HL-60 (cell line): ENCODE data around the gene NAALADL2.

Source experiments
- DNase-seq, 2 experiments: peaks; one replicate each; pipeline ENCODE4 v3.0.0-alpha.2; 2010 to 2020; ENCODE audit warnings: low read depth in 1 of 2, low spot score in 1 of 2
- H3K27ac ChIP-seq: fragments of 250-450 bp; sonication (Bioruptor Pico); replicated peaks from 2 replicates; pipeline ENCODE4 v1.5.1; 2020; ENCODE audit warnings: mild to moderate bottlenecking, moderate library complexity
- H3K27me3 ChIP-seq: fragments of 250-450 bp; sonication (Bioruptor Pico); 2 replicates; pipeline ENCODE4 v1.5.1; 2021; ENCODE audit warnings: mild to moderate bottlenecking, moderate library complexity; ENCODE audit not compliant: insufficient read depth, poor library complexity, severe bottlenecking
- H3K4me3 ChIP-seq: replicated peaks from 2 replicates; pipeline ENCODE4 v1.5.1; 2011; ENCODE audit warnings: mild to moderate bottlenecking, control low read depth, low read length; ENCODE audit not compliant: insufficient read depth
- GABPA ChIP-seq: IDR thresholded peaks from 2 replicates; pipeline ENCODE4 v1.6.1; 2012; ENCODE audit warnings: low read depth
- POLR2AphosphoS5 ChIP-seq: IDR thresholded peaks from 2 replicates; pipeline ENCODE4 v1.6.1; 2012; ENCODE audit warnings: low read depth
- REST ChIP-seq: IDR thresholded peaks from 2 replicates; pipeline ENCODE4 v1.6.1; 2012; ENCODE audit warnings: low read depth; ENCODE audit not compliant: insufficient replicate concordance
- SPI1 ChIP-seq: IDR thresholded peaks from 2 replicates; pipeline ENCODE4 v1.6.1; 2012; ENCODE audit warnings: low read depth, mild to moderate bottlenecking, borderline replicate concordance
- TF ChIP-seq, protein P1 (sequence below): IDR thresholded peaks from one replicate; pipeline ENCODE4 v1.5.1; 2011; ENCODE audit warnings: low read length, control low read depth, inconsistent platforms; ENCODE audit not compliant: insufficient read depth

Gene NAALADL2

GRCh38 chr3:175383371-175383770 is 524.2 kb downstream of the NAALADL2 start:
- TF ChIP-seq SPI1, result no peak
- TF ChIP-seq POLR2AphosphoS5, result no peak
- TF ChIP-seq, protein P1, sequence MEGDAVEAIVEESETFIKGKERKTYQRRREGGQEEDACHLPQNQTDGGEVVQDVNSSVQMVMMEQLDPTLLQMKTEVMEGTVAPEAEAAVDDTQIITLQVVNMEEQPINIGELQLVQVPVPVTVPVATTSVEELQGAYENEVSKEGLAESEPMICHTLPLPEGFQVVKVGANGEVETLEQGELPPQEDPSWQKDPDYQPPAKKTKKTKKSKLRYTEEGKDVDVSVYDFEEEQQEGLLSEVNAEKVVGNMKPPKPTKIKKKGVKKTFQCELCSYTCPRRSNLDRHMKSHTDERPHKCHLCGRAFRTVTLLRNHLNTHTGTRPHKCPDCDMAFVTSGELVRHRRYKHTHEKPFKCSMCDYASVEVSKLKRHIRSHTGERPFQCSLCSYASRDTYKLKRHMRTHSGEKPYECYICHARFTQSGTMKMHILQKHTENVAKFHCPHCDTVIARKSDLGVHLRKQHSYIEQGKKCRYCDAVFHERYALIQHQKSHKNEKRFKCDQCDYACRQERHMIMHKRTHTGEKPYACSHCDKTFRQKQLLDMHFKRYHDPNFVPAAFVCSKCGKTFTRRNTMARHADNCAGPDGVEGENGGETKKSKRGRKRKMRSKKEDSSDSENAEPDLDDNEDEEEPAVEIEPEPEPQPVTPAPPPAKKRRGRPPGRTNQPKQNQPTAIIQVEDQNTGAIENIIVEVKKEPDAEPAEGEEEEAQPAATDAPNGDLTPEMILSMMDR, result no peak
- TF ChIP-seq GABPA, result no peak
- no peak for TF ChIP-seq REST
- Histone ChIP-seq H3K4me3 (no peak overlapping the region), H3K27ac (no peak overlapping the region), H3K27me3 (no peaks in the 10 kb centered on the region)
- DNase-seq, result no peak

GRCh38 chr3:175383813-175384212 is 524.7 kb downstream of the NAALADL2 start:
- no peak overlapping the region for H3K27ac ChIP-seq
- H3K27me3 ChIP-seq, result no peaks in the 10 kb centered on the region
- DNase-seq, result no peak
- TF ChIP-seq POLR2AphosphoS5, result no peak
- TF ChIP-seq SPI1, result no peak
- TF ChIP-seq GABPA, result no peak
- TF ChIP-seq REST, result no peak
- TF ChIP-seq, protein P1, result no peak
- H3K4me3 ChIP-seq, result no peak overlapping the region

GRCh38 chr3:175384569-175384968 is 525.4 kb downstream of the NAALADL2 start:
- Histone ChIP-seq H3K4me3 (no peak overlapping the region), H3K27me3 (no peaks in the 10 kb centered on the region), H3K27ac (no peak overlapping the region)
- no peak for DNase-seq
- TF ChIP-seq, protein P1, result no peak
- no peak for TF ChIP-seq POLR2AphosphoS5
- TF ChIP-seq SPI1, result no peak
- no peak for TF ChIP-seq REST
- no peak for TF ChIP-seq GABPA
